Neural cell (in vitro differentiated cells): ENCODE measurements around the gene FRMPD4. TPM values are rescaled to one million over a fixed set of nuclear protein-coding genes. Genes with fewer than 3 reads are reported as not detected.

Experiments used
- H2AFZ ChIP-seq: fragments of 200-600, 300-800 bp; sonication (generic), shearing (Covaris generic); 2 replicates; pipeline ENCODE4 v1.6.0; 2014; ENCODE audit warnings: low read depth, mild to moderate bottlenecking, antibody characterized with exemption, low read length, moderate library complexity
- H3F3A ChIP-seq: fragments of 200-600 bp; shearing (Covaris generic); 2 replicates; pipeline ENCODE4 v1.6.1; 2016; ENCODE audit warnings: mild to moderate bottlenecking, moderate library complexity, mixed read lengths, antibody characterized with exemption, low read length; ENCODE audit not compliant: insufficient read depth, poor library complexity, severe bottlenecking
- H3K27ac ChIP-seq: fragments of 200-600, 300-800 bp; sonication (generic), shearing (Covaris generic); 2 replicates; pipeline ENCODE4 v1.5.1; 2014; ENCODE audit warnings: mild to moderate bottlenecking, low read length, moderate library complexity
- H3K27me3 ChIP-seq: fragments of 300-800, 200-600 bp; sonication (generic), shearing (Covaris generic); 2 replicates; pipeline ENCODE4 v1.6.0; 2014; ENCODE audit warnings: mild to moderate bottlenecking, low read depth, low read length, moderate library complexity; ENCODE audit not compliant: insufficient read depth
- H3K36me3 ChIP-seq: fragments of 300-800, 200-600 bp; sonication (generic), shearing (Covaris generic); 2 replicates; pipeline ENCODE4 v1.5.1; 2014; ENCODE audit warnings: mild to moderate bottlenecking, antibody characterized with exemption, low read length, moderate library complexity; ENCODE audit not compliant: insufficient read depth
- H3K4me2 ChIP-seq: fragments of 300-800, 200-600 bp; sonication (generic), shearing (Covaris generic); 2 replicates; pipeline ENCODE4 v1.6.0; 2014; ENCODE audit warnings: mild to moderate bottlenecking, low read length
- H3K4me3 ChIP-seq: fragments of 300-800, 200-600 bp; sonication (generic), shearing (Covaris generic); 2 replicates; pipeline ENCODE4 v1.5.1; 2014; ENCODE audit warnings: mild to moderate bottlenecking, low read length, moderate library complexity
- H3K79me2 ChIP-seq: fragments of 200-600 bp; shearing (Covaris generic); replicated peaks from 2 replicates; pipeline ENCODE4 v1.6.0; 2014; ENCODE audit warnings: mild to moderate bottlenecking, low read length, moderate library complexity; ENCODE audit not compliant: insufficient read depth
- H3K9ac ChIP-seq: fragments of 300-800, 200-600 bp; sonication (generic), shearing (Covaris generic); 2 replicates; pipeline ENCODE4 v1.6.1; 2016; ENCODE audit warnings: mild to moderate bottlenecking, low read length, mixed read lengths
- H3K9me2 ChIP-seq: fragments of 200-600 bp; shearing (Covaris generic); 2 replicates; pipeline ENCODE4 v1.6.1; 2016; ENCODE audit warnings: mild to moderate bottlenecking, low read length, mixed read lengths; ENCODE audit not compliant: insufficient read depth
- H3K9me3 ChIP-seq: fragments of 200-600, 300-800 bp; sonication (generic), shearing (Covaris generic); 2 replicates; pipeline ENCODE4 v1.6.1; 2016; ENCODE audit warnings: mild to moderate bottlenecking, mixed run types, low read length, moderate library complexity, mixed read lengths
- H4K20me1 ChIP-seq: fragments of 200-600 bp; shearing (Covaris generic); 2 replicates; pipeline ENCODE4 v1.6.1; 2016; ENCODE audit warnings: mild to moderate bottlenecking, mixed run types; ENCODE audit not compliant: insufficient read depth
- EP300 ChIP-seq: fragments of 450-650 bp; conservative IDR thresholded peaks from 2 replicates; pipeline ENCODE4 v1.6.1; 2014; ENCODE audit warnings: antibody characterized with exemption, mild to moderate bottlenecking, moderate library complexity; ENCODE audit not compliant: poor library complexity, severe bottlenecking
- EZH2 ChIP-seq: fragments of 200-600, 300-800 bp; shearing (Covaris generic), sonication (generic); IDR thresholded peaks from 2 replicates; pipeline ENCODE4 v1.6.1; 2014; ENCODE audit warnings: antibody characterized with exemption, low read length, borderline replicate concordance, mild to moderate bottlenecking; ENCODE audit not compliant: insufficient read depth, poor library complexity, severe bottlenecking
- MXI1 ChIP-seq: fragments of 450-650 bp; conservative IDR thresholded peaks from 2 replicates; pipeline ENCODE4 v1.6.1; 2014; ENCODE audit warnings: antibody characterized with exemption, mild to moderate bottlenecking; ENCODE audit not compliant: poor library complexity, severe bottlenecking
- POLR2AphosphoS5 ChIP-seq: IDR thresholded peaks from 2 replicates; pipeline ENCODE4 v1.6.1; 2012
- RAD21 ChIP-seq: fragments of 450-650 bp; conservative IDR thresholded peaks from 2 replicates; pipeline ENCODE4 v1.6.1; 2014; ENCODE audit warnings: antibody characterized with exemption, mild to moderate bottlenecking, moderate library complexity
- SMC3 ChIP-seq: fragments of 450-650 bp; conservative IDR thresholded peaks from 2 replicates; pipeline ENCODE4 v1.6.1; 2014; ENCODE audit warnings: antibody characterized with exemption, mild to moderate bottlenecking, moderate library complexity; ENCODE audit not compliant: poor library complexity
- TAF1 ChIP-seq: IDR thresholded peaks from 2 replicates; pipeline ENCODE4 v1.6.1; 2012; ENCODE audit warnings: low read depth
- polyA plus RNA-seq: library from polyadenylated mRNA; depleted of rRNA; stranded (reverse); fragments of >200 nt; gene quantifications from 2 replicates; pipeline ENCODE4 v1.2.3, GENCODE V29; 2014
- TF ChIP-seq, protein P1 (sequence below): fragments of 450-650 bp; IDR thresholded peaks from 2 replicates; pipeline ENCODE4 v1.5.1; 2014; ENCODE audit warnings: antibody characterized with exemption, mild to moderate bottlenecking, moderate library complexity; ENCODE audit not compliant: poor library complexity, severe bottlenecking
- TF ChIP-seq, protein P2 (sequence below): IDR thresholded peaks from 2 replicates; pipeline ENCODE4 v1.6.1; 2012; ENCODE audit warnings: borderline replicate concordance

Gene FRMPD4
- polyA plus RNA-seq, 1 donor from 2014 or later, result 1.2 TPM

DNA sequence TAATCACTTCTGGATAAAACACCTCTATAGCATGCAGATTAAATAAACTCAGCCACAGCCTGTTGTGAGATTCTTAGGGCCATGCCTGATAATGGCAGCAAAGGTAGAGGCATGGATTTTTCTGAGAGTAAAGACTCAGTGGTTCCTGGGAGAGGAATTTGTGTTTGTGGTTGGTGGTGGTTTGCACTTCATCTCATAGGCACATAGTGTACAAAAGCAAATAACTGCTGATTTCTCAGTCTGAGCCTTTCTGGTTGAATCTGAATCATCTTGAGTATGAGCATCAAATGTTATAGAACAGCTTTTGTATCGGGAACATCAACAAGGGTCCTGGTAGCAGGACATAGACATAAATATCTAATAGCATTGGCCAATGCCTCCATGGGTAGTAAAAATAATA, 274.3 kb downstream of the FRMPD4 start:
- no peaks in the 10 kb centered on the region for H3K9me3 ChIP-seq
- no peak overlapping the region for H3K27ac ChIP-seq
- no peaks in the 10 kb centered on the region for H3K27me3 ChIP-seq
- no peaks in the 10 kb centered on the region for H3K9me2 ChIP-seq
- no peaks in the 10 kb centered on the region for H3K36me3 ChIP-seq
- no peaks in the 10 kb centered on the region for H3F3A ChIP-seq
- H2AFZ ChIP-seq, result no peak overlapping the region
- H3K4me2 ChIP-seq, result no peak overlapping the region
- no peak overlapping the region for H3K9ac ChIP-seq
- TF ChIP-seq, protein P1, sequence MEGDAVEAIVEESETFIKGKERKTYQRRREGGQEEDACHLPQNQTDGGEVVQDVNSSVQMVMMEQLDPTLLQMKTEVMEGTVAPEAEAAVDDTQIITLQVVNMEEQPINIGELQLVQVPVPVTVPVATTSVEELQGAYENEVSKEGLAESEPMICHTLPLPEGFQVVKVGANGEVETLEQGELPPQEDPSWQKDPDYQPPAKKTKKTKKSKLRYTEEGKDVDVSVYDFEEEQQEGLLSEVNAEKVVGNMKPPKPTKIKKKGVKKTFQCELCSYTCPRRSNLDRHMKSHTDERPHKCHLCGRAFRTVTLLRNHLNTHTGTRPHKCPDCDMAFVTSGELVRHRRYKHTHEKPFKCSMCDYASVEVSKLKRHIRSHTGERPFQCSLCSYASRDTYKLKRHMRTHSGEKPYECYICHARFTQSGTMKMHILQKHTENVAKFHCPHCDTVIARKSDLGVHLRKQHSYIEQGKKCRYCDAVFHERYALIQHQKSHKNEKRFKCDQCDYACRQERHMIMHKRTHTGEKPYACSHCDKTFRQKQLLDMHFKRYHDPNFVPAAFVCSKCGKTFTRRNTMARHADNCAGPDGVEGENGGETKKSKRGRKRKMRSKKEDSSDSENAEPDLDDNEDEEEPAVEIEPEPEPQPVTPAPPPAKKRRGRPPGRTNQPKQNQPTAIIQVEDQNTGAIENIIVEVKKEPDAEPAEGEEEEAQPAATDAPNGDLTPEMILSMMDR, result no peak
- TF ChIP-seq TAF1, result no peak
- TF ChIP-seq RAD21, result no peak
- TF ChIP-seq EP300, result no peak
- no peak for TF ChIP-seq SMC3
- no peak for TF ChIP-seq MXI1
- no peak for TF ChIP-seq POLR2AphosphoS5
- no peak for TF ChIP-seq EZH2
- TF ChIP-seq, protein P2, sequence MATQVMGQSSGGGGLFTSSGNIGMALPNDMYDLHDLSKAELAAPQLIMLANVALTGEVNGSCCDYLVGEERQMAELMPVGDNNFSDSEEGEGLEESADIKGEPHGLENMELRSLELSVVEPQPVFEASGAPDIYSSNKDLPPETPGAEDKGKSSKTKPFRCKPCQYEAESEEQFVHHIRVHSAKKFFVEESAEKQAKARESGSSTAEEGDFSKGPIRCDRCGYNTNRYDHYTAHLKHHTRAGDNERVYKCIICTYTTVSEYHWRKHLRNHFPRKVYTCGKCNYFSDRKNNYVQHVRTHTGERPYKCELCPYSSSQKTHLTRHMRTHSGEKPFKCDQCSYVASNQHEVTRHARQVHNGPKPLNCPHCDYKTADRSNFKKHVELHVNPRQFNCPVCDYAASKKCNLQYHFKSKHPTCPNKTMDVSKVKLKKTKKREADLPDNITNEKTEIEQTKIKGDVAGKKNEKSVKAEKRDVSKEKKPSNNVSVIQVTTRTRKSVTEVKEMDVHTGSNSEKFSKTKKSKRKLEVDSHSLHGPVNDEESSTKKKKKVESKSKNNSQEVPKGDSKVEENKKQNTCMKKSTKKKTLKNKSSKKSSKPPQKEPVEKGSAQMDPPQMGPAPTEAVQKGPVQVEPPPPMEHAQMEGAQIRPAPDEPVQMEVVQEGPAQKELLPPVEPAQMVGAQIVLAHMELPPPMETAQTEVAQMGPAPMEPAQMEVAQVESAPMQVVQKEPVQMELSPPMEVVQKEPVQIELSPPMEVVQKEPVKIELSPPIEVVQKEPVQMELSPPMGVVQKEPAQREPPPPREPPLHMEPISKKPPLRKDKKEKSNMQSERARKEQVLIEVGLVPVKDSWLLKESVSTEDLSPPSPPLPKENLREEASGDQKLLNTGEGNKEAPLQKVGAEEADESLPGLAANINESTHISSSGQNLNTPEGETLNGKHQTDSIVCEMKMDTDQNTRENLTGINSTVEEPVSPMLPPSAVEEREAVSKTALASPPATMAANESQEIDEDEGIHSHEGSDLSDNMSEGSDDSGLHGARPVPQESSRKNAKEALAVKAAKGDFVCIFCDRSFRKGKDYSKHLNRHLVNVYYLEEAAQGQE, result no peak
- no peaks in the 10 kb centered on the region for H4K20me1 ChIP-seq
- no peak overlapping the region for H3K4me3 ChIP-seq
- no peaks in the 10 kb centered on the region for H3K79me2 ChIP-seq

DNA sequence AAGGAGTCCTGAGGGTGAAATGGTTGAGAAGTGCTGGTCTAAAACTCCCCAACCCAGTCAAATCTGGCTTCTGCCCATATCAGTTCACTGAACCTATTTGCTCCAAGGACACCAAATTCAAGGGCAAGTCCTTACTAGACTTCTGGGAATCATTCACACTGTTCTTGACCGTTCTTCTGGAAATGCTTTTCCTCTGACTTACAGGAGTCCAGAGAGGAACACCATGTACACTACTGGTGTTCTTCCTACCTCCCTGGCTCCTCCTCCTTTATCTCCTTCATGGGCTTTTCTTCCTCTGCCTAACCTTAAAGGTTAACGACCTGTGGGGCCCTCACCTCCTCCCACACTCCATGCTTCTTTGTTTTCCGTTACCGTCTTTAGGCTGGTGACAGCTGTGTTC, 281.3 kb downstream of the FRMPD4 start:
- Histone ChIP-seq H3K27ac (no peak overlapping the region), H3K9ac (no peak overlapping the region), H3K36me3 (no peaks in the 10 kb centered on the region), H3K9me2 (no peaks in the 10 kb centered on the region), H3K4me3 (no peak overlapping the region), H3K79me2 (no peaks in the 10 kb centered on the region), H3F3A (no peaks in the 10 kb centered on the region), H4K20me1 (no peaks in the 10 kb centered on the region), H2AFZ (no peak overlapping the region), H3K4me2 (no peak overlapping the region), H3K27me3 (no peaks in the 10 kb centered on the region), H3K9me3 (no peaks in the 10 kb centered on the region)
- TF ChIP-seq TAF1 (no peak), RAD21 (no peak), MXI1 (no peak), POLR2AphosphoS5 (no peak), EP300 (no peak), EZH2 (no peak), SMC3 (no peak)
- TF ChIP-seq, protein P2, result no peak
- TF ChIP-seq, protein P1, result no peak
